ENCODE results near the gene MROH2B.
"Not testable (repeated sequence)": the region's sequence is repeated elsewhere in the genome, so short reads cannot be mapped to it uniquely, and the experiment has no call there.

Gene MROH2B

GRCh38 chr5:41071242-41071641, at the start of gene MROH2B:
Gene MROH2B, minus strand, starts transcription at chr5:41071342. Its CDS starts 490 bp downstream, at chr5:41070852.
- no peak for DNase-seq

GRCh38 chr5:41120600-41120999, 49.5 kb upstream of the MROH2B start:
- no peak for DNase-seq

- no peak for DNase-seq
Observed at GRCh38 chr5:41118177-41118576, 47.0 kb upstream of the MROH2B start.

- DNase-seq, result no peak
Observed at GRCh38 chr5:41115281-41115680, 44.1 kb upstream of the MROH2B start.

- no peak for DNase-seq
Observed at GRCh38 chr5:41112486-41113455, 41.6 kb upstream of the MROH2B start.

- DNase-seq, result no peak
Observed at GRCh38 chr5:41109186-41109585, 38.0 kb upstream of the MROH2B start.

- DNase-seq, result no peak
Observed at GRCh38 chr5:41102341-41102740, 31.2 kb upstream of the MROH2B start.

- no peak for DNase-seq
Observed at GRCh38 chr5:41097642-41098041, 26.5 kb upstream of the MROH2B start.

GRCh38 chr5:41095324-41096101, 24.4 kb upstream of the MROH2B start:
- no peak for DNase-seq

GRCh38 chr5:41094871-41095270, 23.7 kb upstream of the MROH2B start:
- DNase-seq, result no peak

- DNase-seq, result no peak
Observed at GRCh38 chr5:41093803-41094202, 22.7 kb upstream of the MROH2B start.

- no peak for DNase-seq
Observed at GRCh38 chr5:41087461-41087860, 16.3 kb upstream of the MROH2B start.

- no peak for DNase-seq
Observed at GRCh38 chr5:41083306-41083705, 12.2 kb upstream of the MROH2B start.

GRCh38 chr5:41071975-41072374, 833 bp upstream of the MROH2B start:
- no peak for DNase-seq

- DNase-seq, result no peak
Observed at GRCh38 chr5:41067714-41068568, 3.2 kb downstream of the MROH2B start.

GRCh38 chr5:41065691-41066335, 5.3 kb downstream of the MROH2B start:
- no peak for DNase-seq

GRCh38 chr5:41057940-41058339, 13.2 kb downstream of the MROH2B start:
- DNase-seq, result no peak

- no peak for DNase-seq
Observed at GRCh38 chr5:41057231-41057630, 13.9 kb downstream of the MROH2B start.

- DNase-seq, result no peak
Observed at GRCh38 chr5:41048986-41049385, 22.2 kb downstream of the MROH2B start.

- DNase-seq, result no peak
Observed at GRCh38 chr5:41043109-41043747, 27.9 kb downstream of the MROH2B start.

- no peak for DNase-seq
Observed at GRCh38 chr5:41032973-41033372, 38.2 kb downstream of the MROH2B start.

- DNase-seq, result not testable (repeated sequence)
Observed at GRCh38 chr5:41022600-41022999, 48.5 kb downstream of the MROH2B start.
